CD4-positive, alpha-beta memory T cell (primary cell): Measurements from ENCODE around the gene CACNA1D. TPM values are rescaled to one million over a fixed set of nuclear protein-coding genes. Genes with fewer than 3 reads are reported as not detected.

Source experiments
- CTCF ChIA-PET: fragments of 350-600 bp; sonication (Branson Sonifier 250); formaldehyde crosslinking; loops from one replicate; lab custom pipeline; 2021; ENCODE audit warnings: inconsistent platforms; ENCODE audit not compliant: partially characterized antibody; lab: Charles Lee
- POLR2A ChIA-PET: fragments of 350-600 bp; sonication (Branson Sonifier 250); formaldehyde crosslinking; loops from one replicate; lab custom pipeline; 2021; ENCODE audit not compliant: partially characterized antibody; lab: Charles Lee
- DNase-seq, 5 donors: peaks; one replicate each; pipeline versions ENCODE4 v3.0.0 to v3.0.0-alpha.2; 2020 to 2022; ENCODE audit warnings: mixed read lengths in 1 of 5
- H3K27ac ChIP-seq: one replicate; pipeline ENCODE4 v1.7.0; 2013; ENCODE audit warnings: low read depth, low read length
- H3K27me3 ChIP-seq: 2 replicates; pipeline ENCODE4 v1.7.0; 2013; ENCODE audit warnings: mild to moderate bottlenecking, low read length, moderate library complexity; ENCODE audit not compliant: insufficient read depth
- H3K36me3 ChIP-seq: 2 replicates; pipeline ENCODE4 v1.7.0; 2013; ENCODE audit warnings: mild to moderate bottlenecking, low read length, moderate library complexity; ENCODE audit not compliant: insufficient read depth
- H3K4me1 ChIP-seq: 2 replicates; pipeline ENCODE4 v1.7.0; 2013; ENCODE audit warnings: mild to moderate bottlenecking, low read length, moderate library complexity; ENCODE audit not compliant: insufficient read depth
- H3K4me3 ChIP-seq, 2 donors: one replicate each; pipeline ENCODE4 v1.7.0; 2013; ENCODE audit warnings: low read length in 2 of 2, mild to moderate bottlenecking in 1 of 2
- H3K9me3 ChIP-seq, 2 donors: one replicate each; pipeline ENCODE4 v1.7.0; 2013; ENCODE audit warnings: low read length in 2 of 2, control low read depth in 1 of 2; ENCODE audit not compliant: control insufficient read depth in 1 of 2
- H3K27ac Mint-ChIP-seq, 7 donors: one replicate each; pipeline ENCODE4 v1.8.0; 2020 to 2021; ENCODE audit warnings: mixed read lengths in 7 of 7, mild to moderate bottlenecking in 6 of 7, inconsistent platforms in 3 of 7, moderate library complexity in 3 of 7
- H3K27me3 Mint-ChIP-seq, 2 donors: one replicate each; pipeline ENCODE4 v1.8.0; 2020 to 2021; ENCODE audit warnings: mixed read lengths in 2 of 2
- H3K36me3 Mint-ChIP-seq, 2 donors: one replicate each; pipeline ENCODE4 v1.8.0; 2020 to 2021; ENCODE audit warnings: mixed read lengths in 2 of 2, inconsistent platforms in 1 of 2, mild to moderate bottlenecking in 1 of 2
- H3K4me1 Mint-ChIP-seq, 4 donors: one replicate each; pipeline ENCODE4 v1.8.0; 2020 to 2021; ENCODE audit warnings: mixed read lengths in 4 of 4, mild to moderate bottlenecking in 1 of 4
- H3K4me3 Mint-ChIP-seq, 8 donors: one replicate each; pipeline ENCODE4 v1.8.0; 2020 to 2021; ENCODE audit warnings: mixed read lengths in 8 of 8, mild to moderate bottlenecking in 7 of 8, moderate library complexity in 6 of 8, inconsistent platforms in 3 of 8
- H3K9me3 Mint-ChIP-seq, 8 donors: one replicate each; pipeline ENCODE4 v1.8.0; 2020 to 2021; ENCODE audit warnings: mixed read lengths in 8 of 8, mild to moderate bottlenecking in 5 of 8, inconsistent platforms in 3 of 8, moderate library complexity in 1 of 8
- intact Hi-C: fragments of 100-400 bp; cut with micrococcal nuclease; formaldehyde crosslinking; loops from one replicate; pipeline ENCODE4 v1.15.1; 2023
- polyA plus RNA-seq, 2 donors: library from polyadenylated mRNA; unstranded; fragments of 300-500 nt; fragmentation: Illumina TruSeq; gene quantifications; one replicate each; pipeline ENCODE4 v1.2.3, GENCODE V29; 2021
- total RNA-seq, 2 experiments: library from RNA; stranded (reverse); gene quantifications; one replicate each; pipeline ENCODE4 v1.2.3, GENCODE V29; 2021

The CACNA1D gene
- total and polyA plus RNA-seq, 4 experiments from 2014 or later = 0.06 TPM; not detected in 3

- Mint-ChIP-seq H3K9me3 (no peaks in the 10 kb centered on the region), H3K36me3 (no peaks in the 10 kb centered on the region), H3K4me1 (no peaks in the 10 kb centered on the region), H3K27me3 (peaks cover 15 to 27% of the 10 kb centered on the region in 2 donors), H3K27ac (no peak overlapping the region), H3K4me3 (no peak overlapping the region)
- Histone ChIP-seq H3K27me3 (peaks cover 9% of the 10 kb centered on the region), H3K4me1 (no peaks in the 10 kb centered on the region), H3K36me3 (no peaks in the 10 kb centered on the region), H3K9me3 (no peaks in the 10 kb centered on the region), H3K4me3 (no peak overlapping the region), H3K27ac (no peak overlapping the region)
- intact Hi-C loops = no loop called here
- POLR2A ChIA-PET = no interaction called here
- CTCF ChIA-PET = interaction anchor here (1.2 kb wide), 2 partner anchors 9 to 16 kb away, joined by 3 read pairs; no protein-coding TSS in a partner anchor
- DNase-seq = no peak
Measured at GRCh38 chr3:53503195-53503594, 8.8 kb downstream of the CACNA1D start.

DNA sequence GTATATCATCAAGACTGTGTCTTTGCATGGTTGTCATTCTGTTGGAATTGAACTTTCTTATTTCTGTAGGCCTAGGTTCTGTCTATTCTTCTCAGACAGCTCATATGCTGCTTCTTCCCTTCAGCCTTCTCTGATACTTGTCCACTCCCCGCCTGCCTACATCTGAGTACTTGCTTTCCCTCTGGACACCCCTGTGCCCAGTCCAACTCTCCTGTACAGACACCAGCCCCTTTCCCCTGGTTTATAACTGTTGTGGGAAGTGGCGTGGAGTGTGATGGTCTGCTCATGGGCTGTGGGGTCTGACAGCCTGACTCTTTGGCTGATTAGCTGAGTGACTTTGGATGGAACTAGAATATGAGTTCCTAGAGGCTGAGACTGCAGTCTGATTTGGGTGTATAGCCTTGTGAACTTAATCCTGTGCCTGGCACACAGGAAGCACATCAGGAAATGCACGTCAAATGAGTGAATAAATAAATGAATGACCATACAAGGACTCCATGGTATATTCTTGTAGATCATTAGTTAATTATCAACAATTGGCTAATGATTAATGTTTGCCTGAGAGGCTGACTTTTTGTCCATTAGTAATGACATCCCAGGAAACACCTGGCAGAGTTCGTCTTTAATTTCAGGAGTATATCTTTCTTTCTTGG is 11.8 kb downstream of the CACNA1D start:
- Mint-ChIP-seq H3K4me3 (no peak overlapping the region), H3K9me3 (no peaks in the 10 kb centered on the region), H3K27ac (no peak overlapping the region), H3K27me3 (peaks cover 21 to 29% of the 10 kb centered on the region in 2 donors), H3K4me1 (no peaks in the 10 kb centered on the region), H3K36me3 (no peaks in the 10 kb centered on the region)
- H3K27ac ChIP-seq = no peak overlapping the region
- no peak overlapping the region for H3K4me3 ChIP-seq
- intact Hi-C loops = no loop called here
- POLR2A ChIA-PET = no interaction called here
- H3K36me3 ChIP-seq = no peaks in the 10 kb centered on the region
- H3K9me3 ChIP-seq = no peaks in the 10 kb centered on the region
- H3K4me1 ChIP-seq = no peaks in the 10 kb centered on the region
- no peak for DNase-seq
- H3K27me3 ChIP-seq = peaks cover 3% of the 10 kb centered on the region
- CTCF ChIA-PET = no interaction called here

DNA sequence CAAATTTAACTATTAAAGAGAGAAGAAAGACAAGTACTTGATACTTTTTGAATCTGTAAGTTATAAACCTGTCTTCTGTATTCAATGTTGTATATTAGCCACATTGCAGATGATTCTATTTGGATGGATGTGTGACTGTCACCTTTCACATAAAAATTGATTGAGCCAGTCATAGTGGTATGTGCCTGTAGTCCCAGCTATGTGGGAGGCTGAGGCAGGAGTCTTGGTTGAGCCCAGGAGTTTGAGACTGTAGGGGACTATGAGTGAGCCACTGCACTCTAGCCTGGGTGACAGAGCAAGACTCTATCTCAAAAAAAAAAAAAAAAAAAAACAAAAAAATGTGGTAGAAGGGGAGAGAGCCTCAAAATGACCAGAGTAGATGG is 12.3 kb downstream of the CACNA1D start:
- Mint-ChIP-seq H3K36me3 (no peaks in the 10 kb centered on the region), H3K9me3 (no peaks in the 10 kb centered on the region), H3K27ac (no peak overlapping the region), H3K4me3 (no peak overlapping the region), H3K27me3 (peaks cover 21 to 28% of the 10 kb centered on the region in 2 donors), H3K4me1 (no peaks in the 10 kb centered on the region)
- Histone ChIP-seq H3K4me1 (no peaks in the 10 kb centered on the region), H3K36me3 (no peaks in the 10 kb centered on the region), H3K4me3 (no peak overlapping the region), H3K27ac (no peak overlapping the region), H3K9me3 (no peaks in the 10 kb centered on the region), H3K27me3 (peaks cover 3% of the 10 kb centered on the region)
- intact Hi-C loops = no loop called here
- no peak for DNase-seq
- POLR2A ChIA-PET = no interaction called here
- CTCF ChIA-PET = no interaction called here

GRCh38 chr3:53509494-53509893 is 15.1 kb downstream of the CACNA1D start:
- ChIA-PET POLR2A (no interaction called here), CTCF (no interaction called here)
- Histone ChIP-seq H3K27ac (no peak overlapping the region), H3K4me1 (no peaks in the 10 kb centered on the region), H3K9me3 (no peaks in the 10 kb centered on the region), H3K4me3 (no peak overlapping the region), H3K27me3 (no peaks in the 10 kb centered on the region), H3K36me3 (no peaks in the 10 kb centered on the region)
- Mint-ChIP-seq H3K27me3 (peaks cover 25 to 27% of the 10 kb centered on the region in 2 donors), H3K27ac (no peak overlapping the region), H3K9me3 (no peaks in the 10 kb centered on the region), H3K4me3 (no peak overlapping the region), H3K36me3 (no peaks in the 10 kb centered on the region), H3K4me1 (no peaks in the 10 kb centered on the region)
- no peak for DNase-seq
- intact Hi-C loops = no loop called here

GRCh38 chr3:53510508-53510907 is 16.1 kb downstream of the CACNA1D start:
- no peaks in the 10 kb centered on the region for H3K4me1 Mint-ChIP-seq
- H3K27me3 Mint-ChIP-seq = peaks cover 21 to 27% of the 10 kb centered on the region in 2 donors

GRCh38 chr3:53511246-53511645 is 16.8 kb downstream of the CACNA1D start:
- H3K4me3 ChIP-seq = no peak overlapping the region
- H3K36me3 ChIP-seq = no peaks in the 10 kb centered on the region
- ChIA-PET POLR2A (no interaction called here), CTCF (no interaction called here)
- no peaks in the 10 kb centered on the region for H3K4me1 ChIP-seq
- H3K27me3 Mint-ChIP-seq = peaks cover 15 to 24% of the 10 kb centered on the region in 2 donors
- no peak overlapping the region for H3K27ac Mint-ChIP-seq
- H3K27ac ChIP-seq = no peak overlapping the region
- H3K9me3 ChIP-seq = no peaks in the 10 kb centered on the region
- DNase-seq = no peak
- no peaks in the 10 kb centered on the region for H3K36me3 Mint-ChIP-seq
- H3K4me3 Mint-ChIP-seq = no peak overlapping the region
- intact Hi-C loops = no loop called here
- H3K9me3 Mint-ChIP-seq = no peaks in the 10 kb centered on the region
- no peaks in the 10 kb centered on the region for H3K27me3 ChIP-seq
- H3K4me1 Mint-ChIP-seq = no peaks in the 10 kb centered on the region

More at GRCh38 chr3:53510508-53510907, 16.1 kb downstream of the CACNA1D start:
- no peak for DNase-seq
- CTCF ChIA-PET = no interaction called here
- no peaks in the 10 kb centered on the region for H3K9me3 ChIP-seq
- H3K27ac ChIP-seq = no peak overlapping the region
- intact Hi-C loops = no loop called here
- no peaks in the 10 kb centered on the region for H3K36me3 ChIP-seq
- no peak overlapping the region for H3K4me3 ChIP-seq
- POLR2A ChIA-PET = no interaction called here
- Mint-ChIP-seq H3K4me3 (no peak overlapping the region), H3K9me3 (no peaks in the 10 kb centered on the region), H3K36me3 (no peaks in the 10 kb centered on the region), H3K27ac (no peak overlapping the region)
- H3K4me1 ChIP-seq = no peaks in the 10 kb centered on the region
- no peaks in the 10 kb centered on the region for H3K27me3 ChIP-seq

DNA sequence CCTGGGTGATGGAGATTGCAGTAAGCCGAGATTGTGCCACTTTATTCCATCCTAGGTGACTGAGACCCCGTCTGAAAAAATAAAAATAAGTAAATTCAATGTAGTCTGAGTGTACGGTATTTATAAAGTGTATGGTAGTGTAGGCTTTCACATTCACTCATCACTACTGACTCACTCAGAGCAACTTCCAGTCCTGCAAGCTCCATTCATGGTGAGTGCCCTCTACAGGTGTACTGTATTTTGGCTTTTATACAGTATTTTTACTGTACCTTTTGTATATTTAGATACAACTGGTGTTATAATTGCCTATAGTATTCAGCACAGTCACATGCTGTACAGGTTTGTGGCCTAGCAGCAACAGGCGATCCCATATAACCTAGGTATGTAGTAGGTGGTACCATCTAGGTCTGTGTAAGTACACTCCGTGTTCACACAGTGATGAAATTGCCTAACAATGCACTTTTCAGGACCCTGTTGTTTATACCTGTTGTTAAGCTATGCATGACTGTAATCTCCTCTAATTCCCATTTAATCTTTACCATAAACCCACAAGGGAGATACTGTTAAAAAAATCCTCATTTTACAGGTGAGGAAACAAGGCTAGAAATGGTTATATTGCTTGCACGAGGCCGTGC is 19.3 kb downstream of the CACNA1D start:
- H3K9me3 Mint-ChIP-seq = no peaks in the 10 kb centered on the region
- H3K27ac Mint-ChIP-seq = no peak overlapping the region
- Histone ChIP-seq H3K27me3 (no peaks in the 10 kb centered on the region), H3K27ac (no peak overlapping the region), H3K4me3 (no peak overlapping the region), H3K36me3 (no peaks in the 10 kb centered on the region), H3K9me3 (no peaks in the 10 kb centered on the region), H3K4me1 (no peaks in the 10 kb centered on the region)
- DNase-seq = no peak
- intact Hi-C loops = no loop called here
- no peaks in the 10 kb centered on the region for H3K36me3 Mint-ChIP-seq
- peaks cover 11 to 19% of the 10 kb centered on the region in 2 donors for H3K27me3 Mint-ChIP-seq
- no peaks in the 10 kb centered on the region for H3K4me1 Mint-ChIP-seq
- CTCF ChIA-PET = no interaction called here
- H3K4me3 Mint-ChIP-seq = no peak overlapping the region
- POLR2A ChIA-PET = no interaction called here
